ENCODE measurements around the gene MYH15. TPM values are rescaled to one million over a fixed set of nuclear protein-coding genes. Genes with fewer than 3 reads are reported as not detected.

Gene MYH15
- total and polyA plus RNA-seq, 2 of the 8 experiments (the other 6 are each of a cell fraction or from before 2014, with no cell fraction given) = under 0.01 TPM; not detected in 1

- H3K14ac ChIP-seq (ENCODE audit: insufficient read length) = no peak overlapping the region
- no peak overlapping the region for H2BK5ac ChIP-seq (ENCODE audit: low read depth, low read length)
- no peak overlapping the region for H3K23ac ChIP-seq (ENCODE audit: insufficient read length)
- no peak overlapping the region for H4K5ac ChIP-seq (ENCODE audit: insufficient read length, low read depth, low read length)
- WGBS, 2 experiments (ENCODE audit: extremely low coverage in 1 of 2, insufficient coverage in 1 of 2, insufficient read length in 1 of 2, insufficient replicate concordance in 2 of 2, low coverage in 1 of 2, low lambda C conversion rate in 2 of 2, missing lambda C conversion rate in 1 of 2) = 90% methylated on average over 2 of the region's 2 CpGs; no CpG with 5 or more reads in 1 of the 2 experiments
- H3K9ac ChIP-seq (replicated peaks in 1 of 4; ENCODE audit: extremely low read depth in 1 of 4, low read depth in 3 of 4, low read length in 3 of 4) = no peak overlapping the region
- H3K79me1 ChIP-seq (ENCODE audit: low read depth, low read length) = no peaks in the 10 kb centered on the region
- no peak overlapping the region for H3K4me2 ChIP-seq (ENCODE audit: insufficient read depth in 1 of 2, low read depth in 2 of 2, low read length in 2 of 2)
- no peaks in the 10 kb centered on the region for H3K9me3 ChIP-seq (ENCODE audit: insufficient read depth in 2 of 2, low read depth in 1 of 2, low read length in 1 of 2)
- no peak overlapping the region for H3K56ac ChIP-seq (replicated peaks; ENCODE audit: insufficient read length, low read depth, low read length)
- H3K27ac ChIP-seq (ENCODE audit: low read depth, low read length) = no peak overlapping the region
- CTCF ChIA-PET (ENCODE audit: partially characterized antibody) = interaction anchor here (0.6 to 2.8 kb wide), 7 partner anchors 13 to 714 kb away, joined by 3 to 15 read pairs (median 4); no protein-coding TSS in a partner anchor
- no peak for DNase-seq (ENCODE audit: low read depth in 1 of 2, low spot score in 2 of 2)
- H3K4ac ChIP-seq (replicated peaks; ENCODE audit: insufficient read length, low read depth, low read length) = no peak overlapping the region
- H2BK12ac ChIP-seq (ENCODE audit: low read depth, low read length) = no peak overlapping the region
- no peaks in the 10 kb centered on the region for H3K36me3 ChIP-seq (ENCODE audit: control insufficient read depth in 2 of 4, insufficient read depth in 4 of 4, low read length in 3 of 4)
- no peaks in the 10 kb centered on the region for H3K79me2 ChIP-seq (ENCODE audit: control insufficient read depth in 1 of 2, insufficient read depth in 2 of 2, low read length in 2 of 2)
- H3K4me1 ChIP-seq (replicated peaks in 1 of 4; ENCODE audit: control insufficient read depth in 3 of 4, insufficient read depth in 4 of 4, low read length in 3 of 4) = no peaks in the 10 kb centered on the region
- POLR2A ChIA-PET (ENCODE audit: partially characterized antibody) = interaction anchor here (0.8 to 1.5 kb wide), 3 partner anchors 10 to 63 kb away, joined by 3 read pairs; partner anchors contain the start of genes CIP2A and DZIP3
- no peak overlapping the region for H2AK5ac ChIP-seq (ENCODE audit: low read depth, low read length)
- FAIRE-seq = no peak
- H4K91ac ChIP-seq (replicated peaks; ENCODE audit: insufficient read length, low read length) = no peak overlapping the region
- H3K23me2 ChIP-seq (ENCODE audit: low read depth, low read length) = no peaks in the 10 kb centered on the region
- H4K20me1 ChIP-seq (replicated peaks in 1 of 2; ENCODE audit: control insufficient read depth in 1 of 2, insufficient read depth in 2 of 2, low read length in 2 of 2) = no peaks in the 10 kb centered on the region
- H3K4me3 ChIP-seq (ENCODE audit: extremely low read depth in 1 of 4, insufficient read depth in 2 of 4, low read depth in 3 of 4, low read length in 4 of 4) = no peak overlapping the region
- H3K27me3 ChIP-seq (replicated peaks in 1 of 4; ENCODE audit: control insufficient read depth in 3 of 4, extremely low read depth in 1 of 4, insufficient read depth in 3 of 4, low read length in 3 of 4) = no peaks in the 10 kb centered on the region
- no peak overlapping the region for H4K8ac ChIP-seq (ENCODE audit: extremely low read depth, insufficient read depth, low read length)
- no peak overlapping the region for H2BK15ac ChIP-seq (ENCODE audit: low read length)
- H2AFZ ChIP-seq (ENCODE audit: low read length) = no peak overlapping the region
- no peak overlapping the region for H2BK120ac ChIP-seq (replicated peaks; ENCODE audit: low read depth, low read length)
- no peak overlapping the region for H3K18ac ChIP-seq (ENCODE audit: extremely low read depth, low read length)
- no peak overlapping the region for H2BK20ac ChIP-seq (ENCODE audit: low read length)
- TF ChIP-seq GTF2F1 (IDR thresholded peaks at IDR 0.05; ENCODE audit: borderline replicate concordance, low read depth, low read length) (no peak), KDM5A (IDR thresholded peaks at IDR 0.05; ENCODE audit: low read length) (no peak), SP4 (IDR thresholded peaks at IDR 0.05; ENCODE audit: low read length) (no peak), JUN (IDR thresholded peaks at IDR 0.05; ENCODE audit: low read depth, low read length) (no peak), RFX5 (IDR thresholded peaks at IDR 0.05; ENCODE audit: borderline replicate concordance, low read depth, low read length) (no peak), NRF1 (IDR thresholded peaks at IDR 0.05; ENCODE audit: low read depth, low read length) (no peak), FOSL1 (IDR thresholded peaks at IDR 0.05; ENCODE audit: insufficient read depth, low read depth, low read length) (no peak), TBP (IDR thresholded peaks at IDR 0.05; ENCODE audit: low read depth, low read length) (no peak), SIX5 (IDR thresholded peaks at IDR 0.05; ENCODE audit: low read depth, low read length) (no peak), E2F6 (IDR thresholded peaks at IDR 0.05) (no peak), CTCF (IDR thresholded peaks at IDR 0.05; ENCODE audit: control extremely low read depth in 1 of 3, insufficient read depth in 1 of 3, low read depth in 1 of 3, low read length in 3 of 3) (no peak), YY1 (IDR thresholded peaks at IDR 0.05; ENCODE audit: low read depth, low read length) (no peak)
Observed at GRCh38 chr3:108525971-108526370, 15.6 kb upstream of the MYH15 start.
